GM12892 (cell line): Measurements from ENCODE around the gene ULK3.

Source experiments
- POLR2A ChIP-seq: IDR thresholded peaks from 2 replicates; pipeline ENCODE4 v1.6.1; 2011; ENCODE audit warnings: low read depth, low read length, control low read depth
- POLR2AphosphoS5 ChIP-seq: IDR thresholded peaks from 2 replicates; pipeline ENCODE4 v1.6.1; 2011; ENCODE audit warnings: low read depth, low read length, control low read depth
- TAF1 ChIP-seq: IDR thresholded peaks from 2 replicates; pipeline ENCODE4 v1.6.1; 2011; ENCODE audit warnings: low read depth, mild to moderate bottlenecking, control low read depth, low read length, borderline replicate concordance

- TF ChIP-seq POLR2A (no peak), POLR2AphosphoS5 (no peak), TAF1 (no peak)
Measured at GRCh38 chr15:74795966-74796625, 46.9 kb downstream of the ULK3 start.
